Vagina (tissue), 2 donors: ENCODE measurements around the gene LPCAT1. TPM values are rescaled to one million over a fixed set of nuclear protein-coding genes. Genes with fewer than 3 reads are reported as not detected.
"Not testable (repeated sequence)": the region's sequence is repeated elsewhere in the genome, so short reads cannot be mapped to it uniquely, and the experiment has no call there.

Experiments used
- DNase-seq, 2 donors: peaks; one replicate each; pipeline ENCODE4 v3.0.0-alpha.2; 2017; ENCODE audit errors: extremely low spot score in 2 of 2
- H3K27ac ChIP-seq: fragments of 200-600 bp; sonication (generic); one replicate; pipeline ENCODE4 v1.5.1; 2019
- H3K27me3 ChIP-seq: fragments of 200-600 bp; sonication (generic); one replicate; pipeline ENCODE4 v1.5.1; 2019
- H3K36me3 ChIP-seq, 2 donors: fragments of 200-600 bp; sonication (generic); one replicate each; pipeline ENCODE4 v1.5.1; 2017 to 2019
- H3K4me1 ChIP-seq: fragments of 200-600 bp; sonication (generic); one replicate; pipeline ENCODE4 v1.5.1; 2019
- H3K4me3 ChIP-seq, 2 donors: fragments of 200-600 bp; sonication (generic); 1 replicate in 1 of 2; 2 replicates in 1 of 2; pipeline ENCODE4 v1.5.1; 2016 to 2019
- H3K9me3 ChIP-seq: fragments of 200-600 bp; sonication (generic); one replicate; pipeline ENCODE4 v1.5.1; 2019
- CTCF ChIP-seq, 3 experiments: fragments of 450-650 bp in 2 of 3; fragments of 200-600 bp in 1 of 3; sonication (generic) in 1 of 3; IDR thresholded peaks; one replicate each; pipeline ENCODE4 v1.5.1; 2017 to 2019; ENCODE audit warnings: antibody characterized with exemption in 3 of 3, mild to moderate bottlenecking in 2 of 3, moderate library complexity in 2 of 3
- POLR2A ChIP-seq, 2 donors: fragments of 450-650 bp; IDR thresholded peaks; one replicate each; pipeline ENCODE4 v1.6.1; 2017; ENCODE audit warnings: antibody characterized with exemption in 2 of 2, mild to moderate bottlenecking in 2 of 2, moderate library complexity in 2 of 2
- POLR2AphosphoS5 ChIP-seq, 2 donors: sonication (generic); formaldehyde crosslinking; IDR thresholded peaks; one replicate each; pipeline ENCODE4 v1.9.0; 2017; ENCODE audit warnings: antibody characterized with exemption in 2 of 2, mild to moderate bottlenecking in 2 of 2, low read depth in 1 of 2; ENCODE audit not compliant: insufficient read depth in 1 of 2
- intact Hi-C: fragments of 100-400 bp; cut with DNase I; formaldehyde crosslinking; loops from one replicate; pipeline ENCODE4 v1.15.1; 2023
- total RNA-seq: library from RNA; depleted of rRNA; stranded (reverse); fragments of >200 nt; gene quantifications from one replicate; pipeline ENCODE4 v1.2.3, GENCODE V29; 2016

LPCAT1 gene
- total RNA-seq, 1 donor from 2014 or later = 29.7 TPM

GRCh38 chr5:1463326-1464095, 60.2 kb downstream of the LPCAT1 start:
- H3K27ac ChIP-seq = no peak overlapping the region
- intact Hi-C loops = no loop called here
- no peaks in the 10 kb centered on the region for H3K9me3 ChIP-seq
- H3K4me1 ChIP-seq = no peaks in the 10 kb centered on the region
- H3K4me3 ChIP-seq = no peak overlapping the region
- peaks cover 0 to 30% of the 10 kb centered on the region in 2 donors for H3K36me3 ChIP-seq
- TF ChIP-seq POLR2AphosphoS5 (IDR thresholded peaks at IDR 0.05; ENCODE audit: insufficient read depth in 1 of 2, low read depth in 1 of 2) = no peak
- TF ChIP-seq POLR2A (IDR thresholded peaks at IDR 0.05) = no peak
- TF ChIP-seq CTCF (IDR thresholded peaks at IDR 0.05) = no peak
- H3K27me3 ChIP-seq = no peaks in the 10 kb centered on the region
- no peak for DNase-seq

- Histone ChIP-seq H3K4me1 (no peaks in the 10 kb centered on the region), H3K4me3 (no peak overlapping the region), H3K36me3 (peaks cover 0 to 30% of the 10 kb centered on the region in 2 donors), H3K9me3 (no peaks in the 10 kb centered on the region), H3K27ac (no peak overlapping the region), H3K27me3 (no peaks in the 10 kb centered on the region)
- intact Hi-C loops = no loop called here
- TF ChIP-seq CTCF (IDR thresholded peaks at IDR 0.05) (no peak), POLR2AphosphoS5 (IDR thresholded peaks at IDR 0.05; ENCODE audit: insufficient read depth in 1 of 2, low read depth in 1 of 2) (no peak), POLR2A (IDR thresholded peaks at IDR 0.05) (no peak)
- DNase-seq = no peak
Observed at GRCh38 chr5:1462358-1462757, 61.4 kb downstream of the LPCAT1 start.

GRCh38 chr5:1461396-1461795, 62.4 kb downstream of the LPCAT1 start:
- Histone ChIP-seq H3K4me1 (no peaks in the 10 kb centered on the region), H3K27me3 (no peaks in the 10 kb centered on the region), H3K4me3 (no peak overlapping the region), H3K27ac (no peak overlapping the region), H3K9me3 (peaks cover 4% of the 10 kb centered on the region), H3K36me3 (peaks cover 0 to 30% of the 10 kb centered on the region in 2 donors)
- DNase-seq = no peak
- TF ChIP-seq POLR2AphosphoS5 (IDR thresholded peaks at IDR 0.05; ENCODE audit: insufficient read depth in 1 of 2, low read depth in 1 of 2) (no peak), CTCF (IDR thresholded peaks at IDR 0.05) (no peak), POLR2A (IDR thresholded peaks at IDR 0.05) (no peak)
- intact Hi-C loops = no loop called here

- no peaks in the 10 kb centered on the region for H3K4me1 ChIP-seq
- H3K27ac ChIP-seq = no peak overlapping the region
- no peaks in the 10 kb centered on the region for H3K27me3 ChIP-seq
- no peak overlapping the region for H3K4me3 ChIP-seq
- TF ChIP-seq POLR2A (IDR thresholded peaks at IDR 0.05) = no peak
- TF ChIP-seq POLR2AphosphoS5 (IDR thresholded peaks at IDR 0.05; ENCODE audit: insufficient read depth in 1 of 2, low read depth in 1 of 2) = no peak
- no peak for TF ChIP-seq CTCF (IDR thresholded peaks at IDR 0.05)
- peaks cover 9% of the 10 kb centered on the region for H3K9me3 ChIP-seq
- DNase-seq = no peak
- H3K36me3 ChIP-seq = peaks cover 0 to 22% of the 10 kb centered on the region in 2 donors
- intact Hi-C loops = no loop called here
Observed at GRCh38 chr5:1460054-1460682, 63.6 kb downstream of the LPCAT1 start.

- H3K4me3 ChIP-seq, H3K27me3 ChIP-seq, H3K27ac ChIP-seq, DNase-seq, H3K9me3 ChIP-seq, H3K4me1 ChIP-seq, intact Hi-C loops: not testable (repeated sequence)
- H3K36me3 ChIP-seq = peaks cover 0 to 22% of the 10 kb centered on the region in 2 donors
Observed at GRCh38 chr5:1459435-1459834, 64.3 kb downstream of the LPCAT1 start.

GRCh38 chr5:1456110-1456881, 67.5 kb downstream of the LPCAT1 start:
- H3K4me1 ChIP-seq, H3K27me3 ChIP-seq, DNase-seq, intact Hi-C loops, H3K36me3 ChIP-seq, H3K9me3 ChIP-seq, H3K27ac ChIP-seq, H3K4me3 ChIP-seq: not testable (repeated sequence)
